Stimulated activated CD4-positive, alpha-beta T cell treated with anti-CD3 and anti-CD28 coated beads, Interleukin-15, amount 100 ng/mL, for 1 hour (primary cell): ENCODE results near the gene RAD51B.
"Not testable (repeated sequence)": the region's sequence is repeated elsewhere in the genome, so short reads cannot be mapped to it uniquely, and the experiment has no call there.

ENCODE experiments used
- DNase-seq, 2 donors: peaks; one replicate each; pipeline ENCODE4 v3.0.0-alpha.2; 2020; ENCODE audit warnings: low read depth in 1 of 2, low spot score in 1 of 2

RAD51B gene

DNA sequence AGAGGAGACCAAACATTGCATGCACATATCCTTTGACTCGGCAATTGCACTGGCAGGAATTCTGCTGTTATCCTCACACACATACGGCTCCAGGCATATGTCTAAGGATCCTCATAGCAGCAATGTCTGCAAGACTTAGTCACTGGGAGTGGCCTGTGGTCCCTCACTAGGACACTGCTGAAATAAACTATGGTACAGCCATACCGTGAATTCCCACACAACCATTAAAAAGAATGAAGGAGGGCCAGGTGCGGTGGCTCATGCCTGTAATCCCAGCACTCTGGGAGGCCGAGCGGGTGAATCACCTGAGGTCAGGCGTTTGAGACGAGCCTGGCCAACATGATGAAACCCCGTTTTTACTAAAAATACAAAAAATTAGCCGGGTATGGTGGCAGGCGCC lies 868.2 kb downstream of the RAD51B start:
- DNase-seq: no peak

- DNase-seq: no peak
Measured at GRCh38 chr14:68688872-68689371, 869.3 kb downstream of the RAD51B start.

GRCh38 chr14:68689511-68689910 lies 869.9 kb downstream of the RAD51B start:
- DNase-seq: no peak

- no peak for DNase-seq
Measured at GRCh38 chr14:68690089-68690958, 870.7 kb downstream of the RAD51B start.

- no peak for DNase-seq
Measured at GRCh38 chr14:68691031-68691791, 871.6 kb downstream of the RAD51B start.

GRCh38 chr14:68691792-68692118 lies 872.2 kb downstream of the RAD51B start:
- DNase-seq: no peak

DNA sequence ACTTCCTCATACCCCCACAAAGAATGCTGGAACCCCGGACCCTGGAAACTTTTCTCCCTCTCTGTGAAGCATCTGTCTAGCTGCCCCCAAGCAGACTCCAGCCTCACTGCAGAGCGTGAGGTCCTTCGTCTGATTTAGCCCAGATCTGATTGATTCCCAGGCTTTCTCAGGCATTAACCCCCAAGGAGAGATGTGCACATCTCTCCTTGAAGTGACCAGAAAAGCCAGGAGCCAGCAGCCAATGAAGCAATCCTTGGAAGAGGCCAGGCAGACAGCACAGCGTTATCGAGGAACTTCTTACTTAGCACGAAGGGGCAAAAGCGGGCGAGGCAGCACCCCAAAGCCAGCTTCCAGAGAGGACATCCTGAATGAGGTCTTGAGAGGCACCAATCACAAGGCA lies 872.6 kb downstream of the RAD51B start:
- no peak for DNase-seq

DNA sequence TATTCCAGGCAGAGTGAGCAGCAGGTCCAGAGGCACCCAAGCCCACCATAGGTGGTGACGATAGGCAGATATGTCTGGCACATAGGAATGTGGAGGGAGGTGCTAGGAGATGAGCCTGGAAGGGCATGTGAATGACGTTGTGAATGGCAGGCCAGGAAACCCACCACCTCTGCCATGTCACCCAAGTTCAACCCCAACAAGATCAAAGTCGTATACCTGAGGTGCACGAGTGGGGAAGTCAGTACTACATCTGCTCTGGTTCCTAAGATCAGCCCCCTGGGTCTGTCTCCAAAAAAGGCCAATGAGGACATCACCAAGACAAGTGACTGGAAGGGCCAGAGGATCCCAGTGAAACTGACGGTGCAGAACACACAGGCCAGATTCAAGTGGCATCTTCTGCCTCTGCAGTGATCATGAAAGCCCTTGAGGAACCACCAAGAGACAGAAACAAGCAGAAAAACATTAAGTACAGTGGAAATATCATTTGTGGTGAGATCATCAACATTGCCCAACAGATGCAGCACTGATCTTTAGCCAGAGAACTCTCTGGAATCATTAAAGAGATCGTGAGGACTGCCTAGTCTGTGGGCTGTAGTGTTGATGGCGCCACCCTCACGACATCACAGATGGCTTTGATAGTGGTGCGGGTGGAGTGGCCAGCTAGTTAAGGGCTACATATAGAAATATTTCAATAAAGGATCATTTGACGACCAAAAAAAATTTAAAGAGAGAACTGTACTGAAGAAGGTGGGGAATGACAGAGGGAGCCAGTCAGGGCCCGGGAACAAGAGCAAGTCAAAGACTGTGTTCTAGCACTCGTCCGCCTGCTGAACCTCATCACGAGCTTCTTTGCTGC lies 873.6 kb downstream of the RAD51B start:
- no peak for DNase-seq

- no peak for DNase-seq
Measured at GRCh38 chr14:68693926-68694325, 874.3 kb downstream of the RAD51B start.

GRCh38 chr14:68694516-68695235 lies 875.1 kb downstream of the RAD51B start:
- no peak for DNase-seq

DNA sequence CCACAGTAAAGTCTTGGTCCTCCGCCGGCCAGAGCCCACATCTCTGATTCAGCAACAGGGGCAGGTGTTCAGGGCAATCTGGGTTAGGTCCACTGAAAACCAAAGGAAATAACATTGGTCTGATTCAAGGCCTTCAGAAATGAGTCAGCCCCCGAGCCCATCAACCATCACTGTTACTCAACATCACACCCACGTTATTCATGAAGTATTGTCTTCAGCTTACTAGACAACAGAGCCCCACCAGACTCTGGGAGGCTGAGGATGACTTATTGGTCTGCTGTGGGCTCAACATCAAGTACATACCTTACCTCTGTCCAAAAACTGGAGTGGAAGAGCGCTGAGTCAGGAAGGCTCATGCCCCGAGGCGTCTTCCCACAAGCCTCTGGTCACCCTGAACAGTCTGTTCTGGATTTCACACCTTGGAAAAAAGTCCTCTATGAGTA lies 875.8 kb downstream of the RAD51B start:
- DNase-seq: no peak

GRCh38 chr14:68695856-68696255 lies 876.3 kb downstream of the RAD51B start:
- DNase-seq: no peak

DNA sequence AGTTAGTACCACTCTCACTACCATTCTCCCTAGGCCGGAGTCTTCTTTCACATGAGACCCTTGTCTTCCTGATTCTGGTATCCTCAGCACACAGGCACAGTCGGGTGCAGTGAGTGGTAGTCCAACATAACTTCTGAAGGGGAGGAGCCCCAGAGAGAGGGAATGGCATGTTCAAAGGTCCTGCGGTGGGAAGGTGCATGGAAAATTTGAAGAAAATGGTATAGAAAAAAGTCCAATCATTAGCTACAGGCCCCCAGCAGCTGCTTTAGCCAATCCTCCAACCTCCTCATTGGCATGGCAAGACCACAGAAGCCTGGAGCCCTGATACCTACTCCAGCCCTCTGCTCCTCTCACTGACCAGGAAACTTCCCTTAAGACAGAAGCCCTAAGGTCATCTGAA lies 876.7 kb downstream of the RAD51B start:
- no peak for DNase-seq

DNA sequence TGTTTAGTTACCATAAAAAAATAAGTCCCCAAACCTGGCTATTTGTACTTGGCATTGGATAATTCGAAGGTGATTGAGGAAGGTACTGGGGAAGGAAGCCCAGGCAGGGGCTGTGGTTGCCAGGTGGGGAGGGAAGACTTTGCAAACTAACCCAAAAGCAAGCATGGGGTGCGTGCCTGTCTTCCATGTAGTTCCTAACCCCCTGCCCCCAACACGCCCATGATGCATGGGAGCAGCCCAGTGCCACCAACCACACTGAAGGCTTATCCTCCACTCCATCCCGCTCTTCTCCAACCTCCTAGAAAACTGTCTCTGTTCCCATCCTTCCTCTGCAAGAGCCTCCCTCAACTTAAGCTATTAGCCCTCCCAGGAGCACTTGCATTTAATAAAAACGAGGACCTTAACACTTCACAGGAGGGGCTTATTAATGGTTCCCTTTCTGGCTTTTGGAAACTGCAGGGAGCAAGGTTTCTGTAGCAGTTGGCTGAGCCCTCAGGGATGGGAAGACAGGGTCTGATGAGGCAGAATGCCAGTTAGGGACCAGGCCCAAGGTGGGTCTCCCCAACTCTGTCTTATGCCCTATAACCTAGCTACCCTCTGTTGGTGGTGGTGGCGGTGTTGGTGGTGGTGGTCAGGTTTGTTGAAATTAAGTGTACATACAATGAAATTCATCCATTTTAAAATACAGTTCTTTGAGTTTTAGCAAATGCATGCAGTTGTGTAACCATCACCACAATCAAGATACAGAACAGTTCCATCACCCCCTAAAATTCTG lies 877.3 kb downstream of the RAD51B start:
- DNase-seq: no peak

DNA sequence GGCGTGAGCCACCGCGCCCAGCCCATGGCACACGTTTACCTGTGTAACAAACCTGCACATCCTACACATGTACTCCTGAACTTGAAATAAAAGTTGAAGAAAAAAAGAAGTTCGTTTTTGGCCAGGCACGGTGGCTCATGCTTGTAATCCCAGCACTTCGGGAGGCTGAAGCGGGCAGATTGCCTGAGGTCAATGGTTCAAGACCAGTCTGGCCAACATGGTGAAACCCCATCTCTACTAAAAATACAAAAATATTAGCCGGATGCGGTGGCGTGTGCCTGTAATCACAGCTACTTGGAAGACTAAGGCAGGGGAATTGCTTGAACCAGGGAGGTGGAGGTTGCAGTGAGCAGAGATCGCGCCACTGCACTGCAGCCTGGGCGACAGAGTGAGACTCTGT lies 879.2 kb downstream of the RAD51B start:
- not testable (repeated sequence) for DNase-seq

- DNase-seq: no peak
Measured at GRCh38 chr14:68701001-68701741, 881.6 kb downstream of the RAD51B start.

DNA sequence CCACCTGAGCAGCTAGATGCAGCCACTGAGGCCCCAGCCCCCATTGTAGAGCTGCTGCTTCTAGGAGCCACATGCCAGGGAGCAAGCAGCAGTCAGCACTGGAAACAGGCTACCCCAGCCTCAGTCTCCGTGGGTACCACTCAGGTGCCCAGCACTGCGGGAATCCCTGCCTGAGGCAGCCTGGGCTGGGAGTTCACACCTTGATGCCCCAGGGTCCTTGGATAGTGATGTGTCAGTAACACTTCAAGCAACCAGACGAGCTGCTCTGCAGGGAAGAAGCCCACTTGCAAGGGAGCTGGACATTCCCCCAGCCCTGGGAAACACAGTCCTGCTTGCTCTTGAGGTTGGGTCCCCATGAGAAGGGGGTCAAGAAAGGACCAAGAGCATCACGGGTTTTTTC lies 882.6 kb downstream of the RAD51B start:
- no peak for DNase-seq

GRCh38 chr14:68702578-68702977 lies 883.0 kb downstream of the RAD51B start:
- no peak for DNase-seq

DNA sequence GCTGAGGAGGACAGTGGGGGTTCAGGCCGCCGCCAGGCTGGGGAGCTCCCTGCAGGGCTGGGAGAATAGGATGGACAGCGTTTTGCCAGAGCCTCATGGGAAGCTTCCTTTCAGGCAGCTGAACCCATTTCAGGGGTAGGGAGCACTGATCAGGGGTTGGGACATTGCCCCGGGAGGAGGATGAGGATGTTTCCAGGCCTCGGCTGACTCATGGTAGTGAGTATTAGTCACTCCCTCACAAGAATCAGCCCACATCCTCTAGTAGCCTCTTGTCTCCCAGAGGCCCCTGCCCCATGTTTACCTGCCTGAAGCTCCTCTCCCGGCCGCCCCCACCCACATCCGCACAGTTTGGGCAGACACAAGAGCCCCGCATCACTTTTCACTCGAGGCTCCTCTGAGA lies 883.5 kb downstream of the RAD51B start:
- DNase-seq: no peak
